Keratinocyte (primary cell): Measurements from ENCODE around the gene DDIAS. TPM values are rescaled to one million over a fixed set of nuclear protein-coding genes. Genes with fewer than 3 reads are reported as not detected.

ENCODE experiments used
- DNase-seq: peaks from one replicate; pipeline ENCODE4 v3.0.0-alpha.2; 2011; ENCODE audit warnings: low read depth, missing footprints, low spot score
- FAIRE-seq: peaks from 2 replicates; lab custom pipeline; 2011; peaks lifted over from hg19 to GRCh38; lab: Jason Lieb, UNC
- H2AFZ ChIP-seq: 2 replicates; pipeline ENCODE4 v1.6.0; 2012; ENCODE audit warnings: low read length, control low read depth, inconsistent platforms; ENCODE audit not compliant: control insufficient read depth
- H3K27ac ChIP-seq: 2 replicates; pipeline ENCODE4 v1.5.1; 2011; ENCODE audit warnings: low read length; ENCODE audit not compliant: control insufficient read depth, insufficient read depth
- H3K27me3 ChIP-seq: 3 replicates; pipeline ENCODE4 v1.6.0; 2011; ENCODE audit warnings: low read length; ENCODE audit not compliant: control insufficient read depth, insufficient read depth; ENCODE audit errors: extremely low read depth
- H3K36me3 ChIP-seq, 2 experiments: 2 replicates in 1 of 2; 3 replicates in 1 of 2; pipeline ENCODE4 v1.5.1; 2011; ENCODE audit warnings: low read length in 2 of 2, mild to moderate bottlenecking in 1 of 2; ENCODE audit not compliant: control insufficient read depth in 2 of 2, insufficient read depth in 2 of 2; ENCODE audit errors: extremely low read depth in 1 of 2
- H3K4me1 ChIP-seq: 3 replicates; pipeline ENCODE4 v1.5.1; 2011; ENCODE audit warnings: low read length; ENCODE audit not compliant: control insufficient read depth, insufficient read depth; ENCODE audit errors: extremely low read depth
- H3K4me2 ChIP-seq: 3 replicates; pipeline ENCODE4 v1.6.0; 2011; ENCODE audit warnings: low read depth, low read length; ENCODE audit not compliant: control insufficient read depth, insufficient read depth; ENCODE audit errors: extremely low read depth
- H3K4me3 ChIP-seq, 3 experiments: fragments of 200-600 bp in 1 of 3; sonication (generic) in 1 of 3; 2 replicates in 2 of 3; 3 replicates in 1 of 3; pipeline ENCODE4 v1.5.1; 2011 to 2016; ENCODE audit warnings: low read length in 3 of 3, mild to moderate bottlenecking in 3 of 3, control low read depth in 2 of 3, inconsistent platforms in 1 of 3, low read depth in 1 of 3, mixed read lengths in 1 of 3, mixed run types in 1 of 3, moderate library complexity in 1 of 3; ENCODE audit not compliant: control insufficient read depth in 2 of 3, insufficient read depth in 2 of 3; ENCODE audit errors: extremely low read depth in 1 of 3
- H3K79me2 ChIP-seq: 2 replicates; pipeline ENCODE4 v1.6.0; 2012; ENCODE audit warnings: low read length; ENCODE audit not compliant: control insufficient read depth, insufficient read depth
- H3K9ac ChIP-seq: 3 replicates; pipeline ENCODE4 v1.6.0; 2011; ENCODE audit warnings: low read length; ENCODE audit not compliant: control insufficient read depth, insufficient read depth; ENCODE audit errors: extremely low read depth
- H3K9me1 ChIP-seq: 3 replicates; pipeline ENCODE4 v1.6.0; 2011; ENCODE audit warnings: low read length; ENCODE audit not compliant: control insufficient read depth, insufficient read depth; ENCODE audit errors: extremely low read depth
- H3K9me3 ChIP-seq: 2 replicates; pipeline ENCODE4 v1.5.1; 2012; ENCODE audit warnings: low read depth, low read length; ENCODE audit not compliant: control insufficient read depth
- H4K20me1 ChIP-seq: 3 replicates; pipeline ENCODE4 v1.6.0; 2011; ENCODE audit warnings: low read length; ENCODE audit not compliant: control insufficient read depth, insufficient read depth; ENCODE audit errors: extremely low read depth
- EZH2 ChIP-seq: IDR thresholded peaks from one replicate; pipeline ENCODE4 v1.6.1; 2012; ENCODE audit warnings: inconsistent platforms, mild to moderate bottlenecking, low read length, moderate library complexity
- dilution Hi-C: fragments of 300-500 bp; cut with MboI; formaldehyde crosslinking; loops from one replicate; pipeline ENCODE4 v1.7.0; 2020; ENCODE audit warnings: low sequenced_read_pairs; ENCODE audit not compliant: extremely low pct_ligation_motif_present
- polyA plus RNA-seq, 5 experiments: library from polyadenylated mRNA; depleted of rRNA in 3 of 5; stranded (reverse) in 3 of 5; stranded (forward) in 1 of 5; unstranded in 1 of 5; fragments of >200 nt; gene quantifications; 1 replicate in 1 of 5; 2 replicates in 3 of 5; 3 replicates in 1 of 5; pipeline versions ENCODE4 v1.2.1 to v1.2.3, GENCODE V29; 2011 to 2012; ENCODE audit warnings: missing spikeins in 2 of 5, low read depth in 1 of 5, low replicate concordance in 1 of 5
- TF ChIP-seq, protein P1 (sequence below), 3 experiments: IDR thresholded peaks in 1 of 3; conservative IDR thresholded peaks in 1 of 3; optimal IDR thresholded peaks in 1 of 3; 2 replicates in 2 of 3; 3 replicates in 1 of 3; pipeline versions ENCODE3 to v1.5.1; 2011; ENCODE audit warnings: low read length in 3 of 3, mild to moderate bottlenecking in 3 of 3, moderate library complexity in 2 of 3, control low read depth in 1 of 3, inconsistent platforms in 1 of 3; ENCODE audit not compliant: insufficient read depth in 2 of 3; ENCODE audit errors: extremely low read depth in 1 of 3

The DDIAS gene
- polyA plus RNA-seq, 1 donor (not counting 4 experiments of a cell fraction or from before 2014, with no cell fraction given): 8.7 TPM

DNA sequence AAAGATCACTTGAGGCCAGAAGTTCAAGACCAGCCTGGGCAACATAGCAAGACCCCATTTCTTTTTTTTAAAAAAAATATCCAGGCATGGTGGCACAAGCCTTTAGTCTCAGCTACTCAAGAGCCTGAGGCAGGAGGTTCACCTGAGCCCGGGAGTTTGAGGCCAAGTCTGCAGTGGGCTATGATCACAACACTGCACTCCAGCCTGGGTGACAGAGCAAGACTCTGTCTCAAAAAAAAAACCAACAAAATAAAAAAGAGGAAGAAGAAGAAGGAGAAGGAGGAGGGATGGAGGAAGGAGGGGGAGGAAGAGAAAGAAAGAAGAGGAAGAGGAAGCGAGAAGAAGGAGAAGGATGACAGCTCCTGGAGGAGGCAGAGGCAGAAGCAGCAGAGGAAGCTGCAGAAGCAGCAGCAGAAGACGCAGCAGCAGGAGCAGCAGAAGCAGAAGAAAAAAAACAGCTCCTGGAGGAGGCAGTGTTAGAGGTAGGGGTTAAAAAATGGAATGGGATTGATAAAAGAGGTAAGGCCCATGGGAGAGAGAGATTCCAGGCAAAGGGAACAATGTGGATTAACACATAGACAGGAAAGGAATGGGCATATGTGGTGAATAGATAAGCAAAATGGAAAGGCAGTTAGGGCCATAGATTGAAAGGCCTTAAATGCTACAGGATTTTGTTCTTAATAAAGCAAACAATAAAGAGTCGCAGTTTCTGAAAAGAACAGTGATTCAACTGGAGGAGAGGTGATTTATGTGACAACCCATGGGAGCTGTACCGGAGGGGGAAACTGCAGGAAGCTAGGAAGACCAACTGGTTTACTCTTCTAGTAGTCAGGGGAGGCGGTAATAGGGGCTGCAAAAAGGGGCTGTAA, 12.2 kb upstream of the DDIAS start:
- H4K20me1 ChIP-seq: no peaks in the 10 kb centered on the region
- H3K4me1 ChIP-seq: no peaks in the 10 kb centered on the region
- dilution Hi-C loops: no loop called here
- FAIRE-seq (no peak), DNase-seq (no peak)
- no peak overlapping the region for H3K4me3 ChIP-seq
- H3K79me2 ChIP-seq: no peaks in the 10 kb centered on the region
- no peaks in the 10 kb centered on the region for H3K36me3 ChIP-seq
- H3K27ac ChIP-seq: no peak overlapping the region
- no peaks in the 10 kb centered on the region for H3K9me3 ChIP-seq
- H3K27me3 ChIP-seq: no peaks in the 10 kb centered on the region
- no peaks in the 10 kb centered on the region for H3K9me1 ChIP-seq
- TF ChIP-seq, protein P1, sequence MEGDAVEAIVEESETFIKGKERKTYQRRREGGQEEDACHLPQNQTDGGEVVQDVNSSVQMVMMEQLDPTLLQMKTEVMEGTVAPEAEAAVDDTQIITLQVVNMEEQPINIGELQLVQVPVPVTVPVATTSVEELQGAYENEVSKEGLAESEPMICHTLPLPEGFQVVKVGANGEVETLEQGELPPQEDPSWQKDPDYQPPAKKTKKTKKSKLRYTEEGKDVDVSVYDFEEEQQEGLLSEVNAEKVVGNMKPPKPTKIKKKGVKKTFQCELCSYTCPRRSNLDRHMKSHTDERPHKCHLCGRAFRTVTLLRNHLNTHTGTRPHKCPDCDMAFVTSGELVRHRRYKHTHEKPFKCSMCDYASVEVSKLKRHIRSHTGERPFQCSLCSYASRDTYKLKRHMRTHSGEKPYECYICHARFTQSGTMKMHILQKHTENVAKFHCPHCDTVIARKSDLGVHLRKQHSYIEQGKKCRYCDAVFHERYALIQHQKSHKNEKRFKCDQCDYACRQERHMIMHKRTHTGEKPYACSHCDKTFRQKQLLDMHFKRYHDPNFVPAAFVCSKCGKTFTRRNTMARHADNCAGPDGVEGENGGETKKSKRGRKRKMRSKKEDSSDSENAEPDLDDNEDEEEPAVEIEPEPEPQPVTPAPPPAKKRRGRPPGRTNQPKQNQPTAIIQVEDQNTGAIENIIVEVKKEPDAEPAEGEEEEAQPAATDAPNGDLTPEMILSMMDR (optimal IDR thresholded peaks at IDR 0.05 in 1 of 3, IDR thresholded peaks at IDR 0.05 in 1 of 3, conservative IDR thresholded peaks at IDR 0.05 in 1 of 3; ENCODE audit: extremely low read depth in 1 of 3, insufficient read depth in 2 of 3, low read length in 3 of 3): no peak
- TF ChIP-seq EZH2: no peak
- no peak overlapping the region for H2AFZ ChIP-seq
- no peak overlapping the region for H3K4me2 ChIP-seq
- no peak overlapping the region for H3K9ac ChIP-seq

DNA sequence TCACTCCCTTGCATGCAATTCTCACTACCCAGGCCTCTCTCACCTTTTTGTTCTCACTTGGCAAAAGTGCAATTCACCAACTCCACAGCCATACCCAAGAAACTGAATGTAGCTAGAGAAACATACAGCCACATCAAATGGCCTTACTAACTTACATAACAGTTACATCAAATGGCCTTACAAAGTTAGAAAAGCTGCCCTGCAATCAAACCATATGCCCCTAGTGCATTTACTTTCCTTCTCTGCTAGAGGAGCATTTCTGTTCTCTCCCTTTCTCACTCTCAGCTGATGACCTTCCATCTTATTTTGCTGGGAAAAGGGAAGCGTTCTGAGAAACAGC, 11.6 kb upstream of the DDIAS start:
- DNase-seq: no peak
- no peaks in the 10 kb centered on the region for H4K20me1 ChIP-seq
- no peak for TF ChIP-seq EZH2
- TF ChIP-seq, protein P1 (optimal IDR thresholded peaks at IDR 0.05 in 1 of 3, IDR thresholded peaks at IDR 0.05 in 1 of 3, conservative IDR thresholded peaks at IDR 0.05 in 1 of 3; ENCODE audit: extremely low read depth in 1 of 3, insufficient read depth in 2 of 3, low read length in 3 of 3): no peak
- H3K27me3 ChIP-seq: no peaks in the 10 kb centered on the region
- H3K9me1 ChIP-seq: no peaks in the 10 kb centered on the region
- H3K79me2 ChIP-seq: no peaks in the 10 kb centered on the region
- FAIRE-seq: no peak
- H3K9ac ChIP-seq: no peak overlapping the region
- H3K4me2 ChIP-seq: no peak overlapping the region
- H3K36me3 ChIP-seq: no peaks in the 10 kb centered on the region
- no peaks in the 10 kb centered on the region for H3K4me1 ChIP-seq
- no peak overlapping the region for H2AFZ ChIP-seq
- H3K9me3 ChIP-seq: no peaks in the 10 kb centered on the region
- no peak overlapping the region for H3K27ac ChIP-seq
- no peak overlapping the region for H3K4me3 ChIP-seq
- dilution Hi-C loops: no loop called here
